Measurements from ENCODE around the gene EHMT1.
"Not testable (repeated sequence)": the region's sequence is repeated elsewhere in the genome, so short reads cannot be mapped to it uniquely, and the experiment has no call there.

The EHMT1 gene

GRCh38 chr9:137615387-137615871 lies 3.4 kb upstream of the EHMT1 start:
- DNase-seq (ENCODE audit: low spot score), result no peak

GRCh38 chr9:137619240-137620047 lies 639 bp downstream of the EHMT1 start:
- DNase-seq (ENCODE audit: low spot score), result peak; percentile 41

- no peak for DNase-seq (ENCODE audit: low spot score)
Observed at GRCh38 chr9:137620048-137620405, 1.2 kb downstream of the EHMT1 start.

GRCh38 chr9:137620581-137620980 lies 1.8 kb downstream of the EHMT1 start:
- DNase-seq (ENCODE audit: low spot score), result no peak

- DNase-seq (ENCODE audit: low spot score), result no peak
Observed at GRCh38 chr9:137621131-137621757, 2.4 kb downstream of the EHMT1 start.

- not testable (repeated sequence) for DNase-seq (ENCODE audit: low spot score)
Observed at GRCh38 chr9:137622211-137622610, 3.4 kb downstream of the EHMT1 start.

- no peak for DNase-seq (ENCODE audit: low spot score)
Observed at GRCh38 chr9:137626464-137626863, 7.7 kb downstream of the EHMT1 start.

GRCh38 chr9:137627406-137627805 lies 8.6 kb downstream of the EHMT1 start:
- not testable (repeated sequence) for DNase-seq (ENCODE audit: low spot score)

- no peak for DNase-seq (ENCODE audit: low spot score)
Observed at GRCh38 chr9:137630126-137630525, 11.3 kb downstream of the EHMT1 start.

GRCh38 chr9:137630679-137631078 lies 11.9 kb downstream of the EHMT1 start:
- DNase-seq (ENCODE audit: low spot score), result no peak

- DNase-seq (ENCODE audit: low spot score), result no peak
Observed at GRCh38 chr9:137631345-137632229, 12.8 kb downstream of the EHMT1 start.

GRCh38 chr9:137632230-137633161 lies 13.7 kb downstream of the EHMT1 start:
- peak; percentile 59 for DNase-seq (ENCODE audit: low spot score)

- no peak for DNase-seq (ENCODE audit: low spot score)
Observed at GRCh38 chr9:137634016-137634415, 15.2 kb downstream of the EHMT1 start.

GRCh38 chr9:137638680-137639079 lies 19.9 kb downstream of the EHMT1 start:
- DNase-seq (ENCODE audit: low spot score), result no peak

GRCh38 chr9:137639303-137640051 lies 20.7 kb downstream of the EHMT1 start:
- DNase-seq (ENCODE audit: low spot score), result no peak

- no peak for DNase-seq (ENCODE audit: low spot score)
Observed at GRCh38 chr9:137640862-137641261, 22.1 kb downstream of the EHMT1 start.

- DNase-seq (ENCODE audit: low spot score), result no peak
Observed at GRCh38 chr9:137642118-137642601, 23.4 kb downstream of the EHMT1 start.

- no peak for DNase-seq (ENCODE audit: low spot score)
Observed at GRCh38 chr9:137642892-137643291, 24.1 kb downstream of the EHMT1 start.

GRCh38 chr9:137643921-137644320 lies 25.1 kb downstream of the EHMT1 start:
- no peak for DNase-seq (ENCODE audit: low spot score)

- DNase-seq (ENCODE audit: low spot score), result no peak
Observed at GRCh38 chr9:137645211-137645610, 26.4 kb downstream of the EHMT1 start.
